ENCODE data around the gene PLEKHG4. TPM values are rescaled to one million over a fixed set of nuclear protein-coding genes. Genes with fewer than 3 reads are reported as not detected.

PLEKHG4 gene
- total and polyA plus RNA-seq, 9 of the 15 experiments (the other 6 are each of a cell fraction or from before 2014, with no cell fraction given) = 3.7 to 36.8 (median 17.9) TPM

- TF ChIP-seq JUN (IDR thresholded peaks at IDR 0.05; ENCODE audit: borderline replicate concordance, low read depth, low read length) = no peak; the same call in 1 of the 2 replicates
- peak; percentile 59; the same call in 1 of the 2 replicates for TF ChIP-seq JUN (CRISPR knock-in tag; IDR thresholded peaks at IDR 0.05; ENCODE audit: borderline replicate concordance)
- TF ChIP-seq MXI1 (IDR thresholded peaks at IDR 0.05; ENCODE audit: low read depth, low read length) = peak; percentile 43; the same call in 1 of the 2 replicates
- 0 out of 2 replicates have a peak, but pooled peaks have one; percentile 5 for TF ChIP-seq JUND (IDR thresholded peaks at IDR 0.05; ENCODE audit: borderline replicate concordance, low read depth, low read length)
- TF ChIP-seq JUND (tag; IDR thresholded peaks at IDR 0.05; ENCODE audit: borderline replicate concordance, low read depth, low read length) = no peak
- TF ChIP-seq, protein P1, sequence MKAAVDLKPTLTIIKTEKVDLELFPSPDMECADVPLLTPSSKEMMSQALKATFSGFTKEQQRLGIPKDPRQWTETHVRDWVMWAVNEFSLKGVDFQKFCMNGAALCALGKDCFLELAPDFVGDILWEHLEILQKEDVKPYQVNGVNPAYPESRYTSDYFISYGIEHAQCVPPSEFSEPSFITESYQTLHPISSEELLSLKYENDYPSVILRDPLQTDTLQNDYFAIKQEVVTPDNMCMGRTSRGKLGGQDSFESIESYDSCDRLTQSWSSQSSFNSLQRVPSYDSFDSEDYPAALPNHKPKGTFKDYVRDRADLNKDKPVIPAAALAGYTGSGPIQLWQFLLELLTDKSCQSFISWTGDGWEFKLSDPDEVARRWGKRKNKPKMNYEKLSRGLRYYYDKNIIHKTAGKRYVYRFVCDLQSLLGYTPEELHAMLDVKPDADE (conservative IDR thresholded peaks at IDR 0.05; ENCODE audit: control insufficient read depth, low read depth, low read length) = peak; percentile 55; the same call in 1 of the 2 replicates
- TF ChIP-seq, protein P2, sequence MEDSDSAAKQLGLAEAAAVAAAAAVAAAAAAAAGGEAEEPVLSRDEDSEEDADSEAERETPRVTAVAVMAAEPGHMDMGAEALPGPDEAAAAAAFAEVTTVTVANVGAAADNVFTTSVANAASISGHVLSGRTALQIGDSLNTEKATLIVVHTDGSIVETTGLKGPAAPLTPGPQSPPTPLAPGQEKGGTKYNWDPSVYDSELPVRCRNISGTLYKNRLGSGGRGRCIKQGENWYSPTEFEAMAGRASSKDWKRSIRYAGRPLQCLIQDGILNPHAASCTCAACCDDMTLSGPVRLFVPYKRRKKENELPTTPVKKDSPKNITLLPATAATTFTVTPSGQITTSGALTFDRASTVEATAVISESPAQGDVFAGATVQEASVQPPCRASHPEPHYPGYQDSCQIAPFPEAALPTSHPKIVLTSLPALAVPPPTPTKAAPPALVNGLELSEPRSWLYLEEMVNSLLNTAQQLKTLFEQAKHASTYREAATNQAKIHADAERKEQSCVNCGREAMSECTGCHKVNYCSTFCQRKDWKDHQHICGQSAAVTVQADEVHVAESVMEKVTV (CRISPR knock-in tag; IDR thresholded peaks at IDR 0.05) = peak; percentile 45; the same call in 1 of the 2 replicates
- TF ChIP-seq ZZZ3 (IDR thresholded peaks at IDR 0.05) = no peak
- TF ChIP-seq, protein P3, sequence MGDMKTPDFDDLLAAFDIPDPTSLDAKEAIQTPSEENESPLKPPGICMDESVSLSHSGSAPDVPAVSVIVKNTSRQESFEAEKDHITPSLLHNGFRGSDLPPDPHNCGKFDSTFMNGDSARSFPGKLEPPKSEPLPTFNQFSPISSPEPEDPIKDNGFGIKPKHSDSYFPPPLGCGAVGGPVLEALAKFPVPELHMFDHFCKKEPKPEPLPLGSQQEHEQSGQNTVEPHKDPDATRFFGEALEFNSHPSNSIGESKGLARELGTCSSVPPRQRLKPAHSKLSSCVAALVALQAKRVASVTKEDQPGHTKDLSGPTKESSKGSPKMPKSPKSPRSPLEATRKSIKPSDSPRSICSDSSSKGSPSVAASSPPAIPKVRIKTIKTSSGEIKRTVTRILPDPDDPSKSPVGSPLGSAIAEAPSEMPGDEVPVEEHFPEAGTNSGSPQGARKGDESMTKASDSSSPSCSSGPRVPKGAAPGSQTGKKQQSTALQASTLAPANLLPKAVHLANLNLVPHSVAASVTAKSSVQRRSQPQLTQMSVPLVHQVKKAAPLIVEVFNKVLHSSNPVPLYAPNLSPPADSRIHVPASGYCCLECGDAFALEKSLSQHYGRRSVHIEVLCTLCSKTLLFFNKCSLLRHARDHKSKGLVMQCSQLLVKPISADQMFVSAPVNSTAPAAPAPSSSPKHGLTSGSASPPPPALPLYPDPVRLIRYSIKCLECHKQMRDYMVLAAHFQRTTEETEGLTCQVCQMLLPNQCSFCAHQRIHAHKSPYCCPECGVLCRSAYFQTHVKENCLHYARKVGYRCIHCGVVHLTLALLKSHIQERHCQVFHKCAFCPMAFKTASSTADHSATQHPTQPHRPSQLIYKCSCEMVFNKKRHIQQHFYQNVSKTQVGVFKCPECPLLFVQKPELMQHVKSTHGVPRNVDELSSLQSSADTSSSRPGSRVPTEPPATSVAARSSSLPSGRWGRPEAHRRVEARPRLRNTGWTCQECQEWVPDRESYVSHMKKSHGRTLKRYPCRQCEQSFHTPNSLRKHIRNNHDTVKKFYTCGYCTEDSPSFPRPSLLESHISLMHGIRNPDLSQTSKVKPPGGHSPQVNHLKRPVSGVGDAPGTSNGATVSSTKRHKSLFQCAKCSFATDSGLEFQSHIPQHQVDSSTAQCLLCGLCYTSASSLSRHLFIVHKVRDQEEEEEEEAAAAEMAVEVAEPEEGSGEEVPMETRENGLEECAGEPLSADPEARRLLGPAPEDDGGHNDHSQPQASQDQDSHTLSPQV (IDR thresholded peaks at IDR 0.05) = peak; percentile 57; the same call in 1 of the 2 replicates
- 0 out of 2 replicates have a peak, but pooled peaks have one; percentile 10 for TF ChIP-seq ADNP (tag; IDR thresholded peaks at IDR 0.05)
- no peak for TF ChIP-seq EHMT2 (IDR thresholded peaks at IDR 0.05)
- TF ChIP-seq EGR1 (conservative IDR thresholded peaks at IDR 0.05) = peak; percentile 68
- TF ChIP-seq ETS2 (tag; IDR thresholded peaks at IDR 0.05; ENCODE audit: borderline replicate concordance, poor library complexity, severe bottlenecking) = no peak
- no peak for TF ChIP-seq POLR2A (conservative IDR thresholded peaks at IDR 0.05)
- TF ChIP-seq EP400 (IDR thresholded peaks at IDR 0.05) = peak; percentile 85
- TF ChIP-seq XRCC5 (IDR thresholded peaks at IDR 0.05; ENCODE audit: low read depth, low read length) = no peak
- peak; percentile 59; the same call in 1 of the 2 replicates for TF ChIP-seq ETV1 (tag; conservative IDR thresholded peaks at IDR 0.05; ENCODE audit: low read depth)
- no peak for TF ChIP-seq ZNF717 (CRISPR knock-in tag; IDR thresholded peaks at IDR 0.05)
- TF ChIP-seq GABPA (tag; conservative IDR thresholded peaks at IDR 0.05; ENCODE audit: low read depth) = peak; percentile 81
- no peak for TF ChIP-seq ZNF695 (CRISPR knock-in tag; IDR thresholded peaks at IDR 0.05)
These were observed 498 bp upstream of the PLEKHG4 start (continued) for GRCh38 chr16:67278773-67279295.
